ENCODE measurements around the gene AGBL1. TPM values are rescaled to one million over a fixed set of nuclear protein-coding genes. Genes with fewer than 3 reads are reported as not detected.

The AGBL1 gene
- total RNA-seq, 1 experiment from 2014 or later: not detected

DNA sequence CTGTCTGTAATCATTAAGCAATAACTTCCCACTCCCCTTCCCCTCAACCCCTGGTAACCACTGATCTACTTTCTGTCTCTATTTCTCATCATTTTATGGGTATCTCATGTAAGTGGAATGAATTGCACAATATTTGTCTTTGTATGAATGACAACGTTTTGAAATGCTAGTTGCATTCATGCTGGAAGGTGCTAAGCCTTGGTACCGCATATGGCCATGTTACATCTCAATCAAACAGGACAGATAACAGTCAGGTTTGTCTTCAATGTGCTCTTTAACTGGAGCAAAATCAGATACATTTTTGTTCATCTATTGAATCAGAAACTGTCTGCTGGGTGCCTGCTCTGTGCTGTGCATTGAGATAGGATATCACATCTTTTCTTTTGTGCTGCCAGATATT is 134.2 kb downstream of the AGBL1 start:
- Histone ChIP-seq H3K4me1 (ENCODE audit: low read length) (no peaks in the 10 kb centered on the region), H3K9me2 (replicated peaks; ENCODE audit: insufficient read depth, low read length) (no peaks in the 10 kb centered on the region), H4K20me1 (ENCODE audit: insufficient read depth, low read depth, low read length) (no peaks in the 10 kb centered on the region), H3K79me2 (ENCODE audit: low read length) (no peaks in the 10 kb centered on the region), H3K9ac (ENCODE audit: low read length) (no peak overlapping the region), H3K27me3 (ENCODE audit: low read length) (no peaks in the 10 kb centered on the region), H3K36me3 (ENCODE audit: insufficient read depth, low read length) (no peaks in the 10 kb centered on the region; the same call in 1 of the 2 replicates), H3K4me3 (ENCODE audit: low read length) (no peak overlapping the region), H3K9me3 (ENCODE audit: low read length) (peaks cover 6% of the 10 kb centered on the region), H2AFZ (ENCODE audit: low read length) (no peak overlapping the region), H3K4me2 (ENCODE audit: low read depth, low read length, poor library complexity, severe bottlenecking) (no peak overlapping the region), H3K27ac (ENCODE audit: low read length) (no peak overlapping the region)
- DNase-seq: no peak

DNA sequence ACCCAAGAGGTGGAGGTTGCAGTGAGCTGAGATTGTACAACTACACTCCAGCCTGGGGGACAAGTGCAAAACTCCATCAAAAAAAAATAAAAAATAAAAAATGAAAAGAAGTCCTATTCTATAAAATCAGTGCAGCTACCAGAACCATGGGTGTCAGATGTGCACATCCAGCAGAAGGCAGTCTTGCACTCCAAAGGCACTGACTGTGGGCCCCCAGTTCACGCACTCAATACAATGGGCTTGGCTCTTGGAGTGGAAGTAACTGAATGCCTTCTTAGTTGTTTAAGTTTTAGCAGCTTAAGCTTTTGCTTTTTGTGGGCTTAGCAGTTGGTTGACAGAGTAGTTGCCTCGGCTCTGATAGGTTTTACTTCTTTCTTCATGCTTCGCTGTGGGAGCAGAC is 141.4 kb downstream of the AGBL1 start:
- Histone ChIP-seq H3K4me2 (ENCODE audit: low read depth, low read length, poor library complexity, severe bottlenecking) (no peak overlapping the region), H3K79me2 (ENCODE audit: low read length) (no peaks in the 10 kb centered on the region), H2AFZ (ENCODE audit: low read length) (no peak overlapping the region), H3K9me2 (replicated peaks; ENCODE audit: insufficient read depth, low read length) (no peaks in the 10 kb centered on the region), H4K20me1 (ENCODE audit: insufficient read depth, low read depth, low read length) (no peaks in the 10 kb centered on the region), H3K36me3 (ENCODE audit: insufficient read depth, low read length) (no peaks in the 10 kb centered on the region; the same call in 1 of the 2 replicates), H3K27ac (ENCODE audit: low read length) (no peak overlapping the region), H3K4me3 (ENCODE audit: low read length) (no peak overlapping the region), H3K4me1 (ENCODE audit: low read length) (no peaks in the 10 kb centered on the region), H3K9ac (ENCODE audit: low read length) (no peak overlapping the region), H3K27me3 (ENCODE audit: low read length) (no peaks in the 10 kb centered on the region), H3K9me3 (ENCODE audit: low read length) (peaks cover 6% of the 10 kb centered on the region)
- no peak for DNase-seq

DNA sequence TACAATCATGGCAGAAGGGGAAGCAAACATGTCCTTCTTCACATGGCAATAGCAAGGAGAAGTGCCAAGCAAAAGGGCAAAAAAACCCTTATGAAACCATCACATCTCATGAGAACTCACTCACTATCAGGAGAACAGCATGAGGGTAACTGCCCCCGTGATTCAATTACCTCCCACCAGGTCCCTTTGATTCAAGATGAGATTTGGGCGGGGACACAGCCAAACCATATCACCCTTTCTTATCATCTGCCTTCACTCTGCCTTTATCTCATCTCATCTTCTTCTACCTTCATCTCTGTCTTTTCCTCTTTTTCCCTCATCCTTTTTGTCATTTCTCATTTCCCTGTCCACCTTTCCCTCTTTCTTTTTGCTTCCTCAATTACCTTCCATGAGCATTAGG is 149.6 kb downstream of the AGBL1 start:
- Histone ChIP-seq H3K36me3 (ENCODE audit: insufficient read depth, low read length) (no peaks in the 10 kb centered on the region), H3K9ac (ENCODE audit: low read length) (no peak overlapping the region)

DNA sequence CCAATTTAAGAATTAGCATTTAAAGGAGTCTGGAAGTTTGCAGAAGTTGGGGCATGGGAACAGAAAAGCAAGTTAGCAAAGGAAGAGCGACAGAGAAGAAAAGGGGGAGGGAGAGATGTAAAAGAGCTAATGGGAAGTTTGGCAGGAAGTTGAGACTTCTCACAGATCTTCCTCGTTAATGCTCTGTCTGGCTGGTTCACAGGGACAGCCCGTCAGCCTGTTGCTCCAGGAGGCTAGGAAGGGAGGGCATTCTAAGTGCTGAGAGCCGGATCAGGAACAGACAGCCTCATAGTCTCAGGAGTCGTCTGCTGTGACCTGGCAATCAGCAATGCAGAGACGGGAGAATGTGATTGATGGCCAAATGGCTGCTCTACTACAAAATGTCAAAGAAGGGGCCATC is 150.3 kb downstream of the AGBL1 start:
- DNase-seq: no peak
- Histone ChIP-seq H3K4me2 (ENCODE audit: low read depth, low read length, poor library complexity, severe bottlenecking) (no peak overlapping the region), H2AFZ (ENCODE audit: low read length) (no peak overlapping the region), H3K4me3 (ENCODE audit: low read length) (no peak overlapping the region), H4K20me1 (ENCODE audit: insufficient read depth, low read depth, low read length) (no peaks in the 10 kb centered on the region), H3K9me2 (replicated peaks; ENCODE audit: insufficient read depth, low read length) (no peaks in the 10 kb centered on the region), H3K4me1 (ENCODE audit: low read length) (no peaks in the 10 kb centered on the region), H3K27ac (ENCODE audit: low read length) (no peak overlapping the region), H3K36me3 (ENCODE audit: insufficient read depth, low read length) (no peaks in the 10 kb centered on the region), H3K27me3 (ENCODE audit: low read length) (no peaks in the 10 kb centered on the region), H3K9me3 (ENCODE audit: low read length) (no peaks in the 10 kb centered on the region), H3K9ac (ENCODE audit: low read length) (no peak overlapping the region), H3K79me2 (ENCODE audit: low read length) (no peaks in the 10 kb centered on the region)

More for the DNA sequence above, 149.6 kb downstream of the AGBL1 start:
- no peak overlapping the region for H2AFZ ChIP-seq (ENCODE audit: low read length)
- H3K27ac ChIP-seq (ENCODE audit: low read length): no peak overlapping the region
- H3K9me3 ChIP-seq (ENCODE audit: low read length): no peaks in the 10 kb centered on the region
- H3K4me1 ChIP-seq (ENCODE audit: low read length): no peaks in the 10 kb centered on the region
- DNase-seq: no peak
- H3K79me2 ChIP-seq (ENCODE audit: low read length): no peaks in the 10 kb centered on the region
- H3K4me2 ChIP-seq (ENCODE audit: low read depth, low read length, poor library complexity, severe bottlenecking): no peak overlapping the region
- no peaks in the 10 kb centered on the region for H4K20me1 ChIP-seq (ENCODE audit: insufficient read depth, low read depth, low read length)
- H3K4me3 ChIP-seq (ENCODE audit: low read length): no peak overlapping the region
- H3K9me2 ChIP-seq (replicated peaks; ENCODE audit: insufficient read depth, low read length): no peaks in the 10 kb centered on the region
- no peaks in the 10 kb centered on the region for H3K27me3 ChIP-seq (ENCODE audit: low read length)

DNA sequence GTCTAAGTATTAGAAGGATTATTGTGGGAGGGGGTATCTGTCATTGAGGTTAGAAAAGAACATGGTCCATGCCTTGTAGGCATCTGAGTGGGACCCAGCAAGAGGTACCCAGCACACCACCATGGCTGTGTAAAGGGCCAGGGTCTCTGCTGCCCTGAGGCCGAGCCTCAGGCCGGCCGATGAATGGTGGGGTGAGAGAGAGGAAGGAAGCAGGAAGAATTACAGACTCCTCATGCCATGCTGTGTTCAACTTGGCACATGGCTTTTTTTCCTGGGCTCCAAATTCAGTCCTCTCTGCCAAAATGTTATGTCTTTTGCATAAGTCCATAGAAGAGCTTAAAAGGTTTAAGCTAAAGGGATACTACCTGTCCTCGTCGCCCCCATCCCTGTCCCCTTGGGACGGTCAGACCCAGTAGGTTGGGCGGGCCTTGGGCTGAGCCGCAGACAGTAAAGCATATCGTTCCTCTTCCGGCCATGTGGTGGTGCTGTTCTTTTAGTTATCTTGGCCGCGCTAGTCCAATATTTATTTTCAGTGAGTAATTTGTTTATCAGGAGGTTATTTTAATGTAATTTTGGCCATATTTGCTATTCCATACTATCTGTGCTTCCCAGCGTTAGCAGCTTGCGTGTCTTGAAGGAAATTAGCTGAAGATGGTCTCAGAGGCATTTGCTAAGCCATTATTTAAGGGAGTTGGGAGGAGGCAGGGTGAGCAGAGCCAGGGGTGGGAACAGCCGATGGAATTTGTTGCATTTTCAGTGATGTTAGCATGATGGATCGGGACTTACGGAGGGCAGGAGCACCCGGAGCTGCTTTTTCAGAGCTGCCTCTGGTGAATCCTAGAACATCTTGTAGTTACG is 152.4 kb downstream of the AGBL1 start:
- no peak overlapping the region for H2AFZ ChIP-seq (ENCODE audit: low read length)
- no peak overlapping the region for H3K4me2 ChIP-seq (ENCODE audit: low read depth, low read length, poor library complexity, severe bottlenecking)
- no peaks in the 10 kb centered on the region for H3K9me3 ChIP-seq (ENCODE audit: low read length)
- no peak overlapping the region for H3K9ac ChIP-seq (ENCODE audit: low read length)
- no peaks in the 10 kb centered on the region for H3K27me3 ChIP-seq (ENCODE audit: low read length)
- peaks cover 9% of the 10 kb centered on the region for H3K4me1 ChIP-seq (ENCODE audit: low read length)
- no peaks in the 10 kb centered on the region for H3K79me2 ChIP-seq (ENCODE audit: low read length)
- no peaks in the 10 kb centered on the region for H3K36me3 ChIP-seq (ENCODE audit: insufficient read depth, low read length)
- no peaks in the 10 kb centered on the region for H3K9me2 ChIP-seq (replicated peaks; ENCODE audit: insufficient read depth, low read length)
- no peak overlapping the region for H3K4me3 ChIP-seq (ENCODE audit: low read length)
- DNase-seq: peak; percentile 68
- H3K27ac ChIP-seq (ENCODE audit: low read length): no peak overlapping the region
- no peaks in the 10 kb centered on the region for H4K20me1 ChIP-seq (ENCODE audit: insufficient read depth, low read depth, low read length)

DNA sequence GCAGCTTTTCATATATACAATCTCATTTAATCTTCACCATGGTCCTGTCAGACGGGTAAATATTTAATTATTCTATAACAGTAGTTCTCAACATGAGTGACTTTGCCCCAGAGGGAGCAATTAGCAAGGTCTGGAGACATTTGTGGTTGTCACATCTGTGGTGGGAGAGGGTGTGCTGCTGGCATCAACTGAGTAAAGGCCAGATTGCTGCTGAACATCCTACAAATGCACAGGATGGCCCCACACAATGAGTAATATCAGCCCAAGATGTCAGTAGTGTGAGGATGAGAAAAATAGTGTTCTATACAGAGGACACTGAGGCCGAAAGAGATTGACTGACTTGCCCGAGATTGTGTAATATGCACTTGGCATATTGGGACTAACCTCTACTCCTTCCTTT is 156.0 kb downstream of the AGBL1 start:
- Histone ChIP-seq H3K27me3 (ENCODE audit: low read length) (no peaks in the 10 kb centered on the region), H2AFZ (ENCODE audit: low read length) (no peak overlapping the region), H3K9me3 (ENCODE audit: low read length) (no peaks in the 10 kb centered on the region), H3K9ac (ENCODE audit: low read length) (no peak overlapping the region), H3K36me3 (ENCODE audit: insufficient read depth, low read length) (no peaks in the 10 kb centered on the region), H3K4me1 (ENCODE audit: low read length) (peaks cover 9% of the 10 kb centered on the region), H3K4me2 (ENCODE audit: low read depth, low read length, poor library complexity, severe bottlenecking) (no peak overlapping the region), H3K4me3 (ENCODE audit: low read length) (no peak overlapping the region), H4K20me1 (ENCODE audit: insufficient read depth, low read depth, low read length) (no peaks in the 10 kb centered on the region), H3K79me2 (ENCODE audit: low read length) (no peaks in the 10 kb centered on the region), H3K9me2 (replicated peaks; ENCODE audit: insufficient read depth, low read length) (no peaks in the 10 kb centered on the region), H3K27ac (ENCODE audit: low read length) (no peak overlapping the region)
- DNase-seq: no peak

DNA sequence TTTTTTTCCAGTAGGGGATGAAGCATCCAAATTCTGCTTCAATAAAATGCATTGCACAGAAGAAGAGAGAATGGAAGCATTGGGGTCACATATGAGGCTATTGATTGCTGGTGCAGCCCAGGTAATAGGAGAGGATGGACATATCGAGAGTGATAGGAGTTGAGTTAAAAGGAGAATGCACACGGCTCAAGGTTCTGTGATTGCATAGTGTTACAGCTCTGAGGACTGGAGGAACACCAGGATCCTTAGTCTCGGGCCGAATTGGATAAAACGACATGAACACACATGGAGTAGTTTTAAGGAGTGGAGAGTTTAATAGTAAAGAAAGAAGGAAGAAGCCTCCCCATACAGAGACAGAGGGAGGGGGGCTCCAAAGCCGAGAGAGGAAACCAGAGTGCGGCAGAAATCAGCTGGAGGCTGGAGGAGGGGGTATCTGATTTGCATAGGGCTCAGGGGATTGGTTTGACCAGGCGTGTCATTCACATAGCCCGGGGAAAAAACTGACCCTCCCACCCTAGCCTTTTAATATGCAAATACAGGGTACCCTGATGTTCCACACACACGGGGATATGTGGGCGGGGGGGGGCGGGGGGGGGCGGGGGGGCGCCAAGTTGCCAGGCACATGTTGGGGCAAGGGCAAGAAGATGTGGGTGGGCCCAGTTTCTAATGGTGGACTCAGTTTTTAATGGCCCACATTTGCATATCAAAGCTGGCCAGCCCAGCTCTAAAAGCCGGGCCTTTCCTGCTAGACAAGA is 156.9 kb downstream of the AGBL1 start:
- Histone ChIP-seq H3K27ac (ENCODE audit: low read length) (no peak overlapping the region), H3K4me2 (ENCODE audit: low read depth, low read length, poor library complexity, severe bottlenecking) (no peak overlapping the region), H4K20me1 (ENCODE audit: insufficient read depth, low read depth, low read length) (no peaks in the 10 kb centered on the region), H3K9me2 (replicated peaks; ENCODE audit: insufficient read depth, low read length) (no peaks in the 10 kb centered on the region), H3K79me2 (ENCODE audit: low read length) (no peaks in the 10 kb centered on the region), H3K4me3 (ENCODE audit: low read length) (no peak overlapping the region), H3K36me3 (ENCODE audit: insufficient read depth, low read length) (no peaks in the 10 kb centered on the region), H3K9ac (ENCODE audit: low read length) (no peak overlapping the region), H2AFZ (ENCODE audit: low read length) (no peak overlapping the region), H3K9me3 (ENCODE audit: low read length) (no peaks in the 10 kb centered on the region), H3K4me1 (ENCODE audit: low read length) (peaks cover 9% of the 10 kb centered on the region), H3K27me3 (ENCODE audit: low read length) (no peaks in the 10 kb centered on the region)
- DNase-seq: no peak

DNA sequence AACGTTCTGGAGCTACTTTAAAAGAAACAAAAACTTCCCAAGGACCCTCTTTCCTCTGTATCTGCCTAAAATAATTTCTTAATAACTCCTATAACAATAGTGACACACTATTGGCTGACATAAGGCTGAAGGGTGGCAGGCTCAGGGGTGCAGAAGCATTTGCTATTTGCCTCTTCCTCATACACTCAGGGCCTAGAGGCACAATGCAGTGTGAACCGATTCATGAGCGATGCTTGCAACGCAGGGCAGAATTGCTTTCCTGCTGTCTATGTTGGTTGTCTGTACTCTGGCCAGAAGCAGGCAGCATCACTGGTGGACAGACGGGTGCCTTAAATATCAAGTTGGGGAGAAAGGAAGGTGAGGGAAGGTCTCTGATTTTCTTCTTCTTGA is 157.4 kb downstream of the AGBL1 start:
- Histone ChIP-seq H3K36me3 (ENCODE audit: insufficient read depth, low read length) (no peaks in the 10 kb centered on the region), H3K4me3 (ENCODE audit: low read length) (no peak overlapping the region), H3K4me1 (ENCODE audit: low read length) (peaks cover 9% of the 10 kb centered on the region), H2AFZ (ENCODE audit: low read length) (no peak overlapping the region), H3K9ac (ENCODE audit: low read length) (no peak overlapping the region), H3K9me3 (ENCODE audit: low read length) (no peaks in the 10 kb centered on the region), H3K79me2 (ENCODE audit: low read length) (no peaks in the 10 kb centered on the region), H3K4me2 (ENCODE audit: low read depth, low read length, poor library complexity, severe bottlenecking) (no peak overlapping the region), H3K27me3 (ENCODE audit: low read length) (no peaks in the 10 kb centered on the region), H3K9me2 (replicated peaks; ENCODE audit: insufficient read depth, low read length) (no peaks in the 10 kb centered on the region), H4K20me1 (ENCODE audit: insufficient read depth, low read depth, low read length) (no peaks in the 10 kb centered on the region), H3K27ac (ENCODE audit: low read length) (no peak overlapping the region)
- no peak for DNase-seq
